LNCAP (cell line): ENCODE data around the gene RLF.

Experiments
- CTCF ChIP-seq: fragments of 450-650 bp; IDR thresholded peaks from 2 replicates; pipeline ENCODE4 v1.5.1; 2017; ENCODE audit warnings: mild to moderate bottlenecking

The RLF gene

GRCh38 chr1:40179496-40180089, 18.4 kb downstream of the RLF start:
- no peak for TF ChIP-seq CTCF

- peak; percentile 50 for TF ChIP-seq CTCF
Measured at GRCh38 chr1:40183055-40183710, 22.0 kb downstream of the RLF start.

GRCh38 chr1:40184193-40184592, 23.0 kb downstream of the RLF start:
- TF ChIP-seq CTCF: no peak

- TF ChIP-seq CTCF: no peak
Measured at GRCh38 chr1:40185951-40186864, 25.0 kb downstream of the RLF start.

GRCh38 chr1:40187399-40187798, 26.2 kb downstream of the RLF start:
- no peak for TF ChIP-seq CTCF

- TF ChIP-seq CTCF: peak; percentile 23; the same call in 1 of the 2 replicates
Measured at GRCh38 chr1:40197656-40198055, 36.5 kb downstream of the RLF start.

- no peak for TF ChIP-seq CTCF
Measured at GRCh38 chr1:40199126-40199525, 37.9 kb downstream of the RLF start.
